SU-DHL-6 (cell line): Measurements from ENCODE around the gene ERC1.

Experiments
- EZH2phosphoT487 ChIP-seq: fragments of 200-600 bp; sonication (generic), shearing (Covaris generic); conservative IDR thresholded peaks from 2 replicates; pipeline ENCODE4 v1.6.1; 2018; ENCODE audit warnings: mild to moderate bottlenecking, antibody characterized with exemption, low read length, moderate library complexity, mixed read lengths
- TF ChIP-seq, protein P1 (sequence below): fragments of 200-600 bp; sonication (generic); IDR thresholded peaks from one replicate; pipeline ENCODE4 v1.5.1; 2017; ENCODE audit warnings: antibody characterized with exemption, mild to moderate bottlenecking, low read length, moderate library complexity; ENCODE audit not compliant: insufficient read depth, poor library complexity, severe bottlenecking

DNA sequence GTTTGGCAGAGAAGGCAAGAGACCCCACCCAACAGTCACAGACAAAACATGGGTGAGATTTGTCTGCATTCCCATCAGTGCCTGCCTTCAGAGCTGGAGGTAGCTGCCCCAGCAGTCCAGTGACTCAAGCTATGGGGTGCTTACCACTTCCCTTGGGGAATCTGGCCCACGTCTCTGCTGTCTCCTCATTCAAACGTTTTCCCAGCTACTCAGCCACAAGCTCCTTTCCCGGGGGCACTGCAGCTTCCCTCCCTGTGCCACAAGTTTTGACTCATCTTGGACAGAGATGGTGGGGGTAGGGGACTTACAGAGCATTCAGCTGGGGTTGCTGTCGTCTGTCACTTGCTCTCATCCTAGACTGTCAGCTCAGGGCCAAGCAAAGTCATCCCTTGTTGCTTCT, 536.8 kb downstream of the ERC1 start:
- TF ChIP-seq, protein P1, sequence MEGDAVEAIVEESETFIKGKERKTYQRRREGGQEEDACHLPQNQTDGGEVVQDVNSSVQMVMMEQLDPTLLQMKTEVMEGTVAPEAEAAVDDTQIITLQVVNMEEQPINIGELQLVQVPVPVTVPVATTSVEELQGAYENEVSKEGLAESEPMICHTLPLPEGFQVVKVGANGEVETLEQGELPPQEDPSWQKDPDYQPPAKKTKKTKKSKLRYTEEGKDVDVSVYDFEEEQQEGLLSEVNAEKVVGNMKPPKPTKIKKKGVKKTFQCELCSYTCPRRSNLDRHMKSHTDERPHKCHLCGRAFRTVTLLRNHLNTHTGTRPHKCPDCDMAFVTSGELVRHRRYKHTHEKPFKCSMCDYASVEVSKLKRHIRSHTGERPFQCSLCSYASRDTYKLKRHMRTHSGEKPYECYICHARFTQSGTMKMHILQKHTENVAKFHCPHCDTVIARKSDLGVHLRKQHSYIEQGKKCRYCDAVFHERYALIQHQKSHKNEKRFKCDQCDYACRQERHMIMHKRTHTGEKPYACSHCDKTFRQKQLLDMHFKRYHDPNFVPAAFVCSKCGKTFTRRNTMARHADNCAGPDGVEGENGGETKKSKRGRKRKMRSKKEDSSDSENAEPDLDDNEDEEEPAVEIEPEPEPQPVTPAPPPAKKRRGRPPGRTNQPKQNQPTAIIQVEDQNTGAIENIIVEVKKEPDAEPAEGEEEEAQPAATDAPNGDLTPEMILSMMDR: no peak
- no peak for TF ChIP-seq EZH2phosphoT487
